ENCODE data around the gene OR10A2. TPM values are rescaled to one million over a fixed set of nuclear protein-coding genes. Genes with fewer than 3 reads are reported as not detected.

Gene OR10A2
- polyA plus RNA-seq, 1 experiment = not detected

DNA sequence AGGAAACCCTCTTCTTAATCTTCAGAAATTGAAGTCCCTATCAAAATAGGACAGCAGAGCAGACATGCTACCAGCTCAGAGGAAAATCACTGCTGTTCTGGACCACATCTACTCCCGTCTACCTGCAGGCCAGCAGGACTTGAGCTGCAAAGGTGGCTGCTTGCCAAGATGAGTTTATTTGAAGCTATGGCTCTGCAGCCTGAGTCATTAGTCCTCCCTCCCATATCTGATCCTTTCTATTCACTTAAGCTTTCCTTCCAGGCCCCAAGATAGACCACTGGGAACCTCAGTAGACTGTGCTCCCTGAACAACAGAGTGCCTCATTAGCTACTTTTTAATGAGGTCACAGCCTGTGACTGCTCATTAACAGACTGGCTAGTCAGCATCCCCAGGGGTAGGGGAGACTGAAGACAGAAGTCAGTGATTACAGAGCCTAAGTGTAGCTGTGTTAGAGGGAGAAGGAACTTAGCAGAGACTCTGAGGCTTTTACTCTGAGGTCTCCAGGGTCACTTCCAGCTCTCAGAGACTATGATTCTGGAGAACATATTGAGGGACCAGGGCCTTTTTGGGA, 6.8 kb upstream of the OR10A2 start:
- ChIA-PET POLR2A (interaction anchor here (0.6 kb wide), 1 partner anchor 16 kb away, joined by 3 read pairs; no protein-coding TSS in a partner anchor), CTCF (interaction anchor here (1.3 kb wide), 1 partner anchor 44 kb away, joined by 5 read pairs; no protein-coding TSS in a partner anchor)
- Histone ChIP-seq H3K36me3 (ENCODE audit: control insufficient read depth, insufficient read depth, low read length) (no peaks in the 10 kb centered on the region), H3K27me3 (ENCODE audit: control insufficient read depth, insufficient read depth, low read length) (no peaks in the 10 kb centered on the region), H3K4me3 (ENCODE audit: low read depth, low read length) (no peak overlapping the region)
- TF ChIP-seq, protein P1, sequence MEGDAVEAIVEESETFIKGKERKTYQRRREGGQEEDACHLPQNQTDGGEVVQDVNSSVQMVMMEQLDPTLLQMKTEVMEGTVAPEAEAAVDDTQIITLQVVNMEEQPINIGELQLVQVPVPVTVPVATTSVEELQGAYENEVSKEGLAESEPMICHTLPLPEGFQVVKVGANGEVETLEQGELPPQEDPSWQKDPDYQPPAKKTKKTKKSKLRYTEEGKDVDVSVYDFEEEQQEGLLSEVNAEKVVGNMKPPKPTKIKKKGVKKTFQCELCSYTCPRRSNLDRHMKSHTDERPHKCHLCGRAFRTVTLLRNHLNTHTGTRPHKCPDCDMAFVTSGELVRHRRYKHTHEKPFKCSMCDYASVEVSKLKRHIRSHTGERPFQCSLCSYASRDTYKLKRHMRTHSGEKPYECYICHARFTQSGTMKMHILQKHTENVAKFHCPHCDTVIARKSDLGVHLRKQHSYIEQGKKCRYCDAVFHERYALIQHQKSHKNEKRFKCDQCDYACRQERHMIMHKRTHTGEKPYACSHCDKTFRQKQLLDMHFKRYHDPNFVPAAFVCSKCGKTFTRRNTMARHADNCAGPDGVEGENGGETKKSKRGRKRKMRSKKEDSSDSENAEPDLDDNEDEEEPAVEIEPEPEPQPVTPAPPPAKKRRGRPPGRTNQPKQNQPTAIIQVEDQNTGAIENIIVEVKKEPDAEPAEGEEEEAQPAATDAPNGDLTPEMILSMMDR (IDR thresholded peaks at IDR 0.05; ENCODE audit: insufficient read depth, low read depth, low read length) = no peak
- DNase-seq (ENCODE audit: low read depth) = no peak

DNA sequence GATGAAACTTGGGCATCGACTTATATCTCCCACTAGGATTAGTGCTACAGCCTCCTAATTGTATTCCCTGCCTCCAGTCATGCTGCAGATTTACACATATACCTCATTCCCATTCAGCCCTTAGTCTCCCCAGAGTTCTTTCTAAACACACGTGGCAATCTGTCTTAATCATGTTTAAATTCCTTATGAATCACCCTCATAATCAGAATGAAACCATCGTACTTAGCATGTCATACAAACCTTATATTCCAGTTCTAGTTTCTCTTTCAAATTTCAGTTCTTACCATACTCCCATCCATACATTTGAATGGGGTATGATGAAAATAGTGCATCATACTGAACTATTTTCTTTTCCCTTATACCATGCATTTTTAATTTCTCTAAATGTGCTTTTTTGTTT, 6.0 kb upstream of the OR10A2 start:
- ChIA-PET POLR2A (no interaction called here), CTCF (no interaction called here)
- DNase-seq (ENCODE audit: low read depth) = no peak
- Histone ChIP-seq H3K27me3 (ENCODE audit: control insufficient read depth, insufficient read depth, low read length) (no peaks in the 10 kb centered on the region), H3K4me3 (ENCODE audit: low read depth, low read length) (no peak overlapping the region), H3K36me3 (ENCODE audit: control insufficient read depth, insufficient read depth, low read length) (no peaks in the 10 kb centered on the region)
- TF ChIP-seq, protein P1 (IDR thresholded peaks at IDR 0.05; ENCODE audit: insufficient read depth, low read depth, low read length) = no peak

DNA sequence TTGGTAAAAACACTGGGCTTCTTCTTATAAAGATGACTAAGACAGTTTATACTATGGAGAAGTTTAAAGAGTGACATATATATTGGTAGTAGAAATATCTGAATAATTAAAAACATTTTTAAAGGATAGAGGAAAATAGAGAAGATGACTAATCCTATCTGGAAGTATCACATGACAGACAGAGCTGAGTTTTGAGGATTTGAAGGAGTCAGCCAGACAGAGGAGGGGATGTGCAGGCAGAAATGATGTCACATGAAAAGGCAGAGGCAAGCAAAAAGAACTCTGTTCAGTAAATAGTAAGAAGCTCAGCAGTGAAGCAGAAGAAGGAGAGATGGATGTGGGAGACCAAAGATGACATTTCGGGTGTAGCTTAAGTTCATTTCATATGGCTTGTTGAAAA, 1.6 kb downstream of the OR10A2 start:
- H3K4me3 ChIP-seq (ENCODE audit: low read depth, low read length) = no peak overlapping the region
- CTCF ChIA-PET = interaction anchor here (0.6 to 1.1 kb wide), 3 partner anchors 52 to 205 kb away, joined by 3 to 4 read pairs (median 4); no protein-coding TSS in a partner anchor
- TF ChIP-seq, protein P1 (IDR thresholded peaks at IDR 0.05; ENCODE audit: insufficient read depth, low read depth, low read length) = no peak
- H3K27me3 ChIP-seq (ENCODE audit: control insufficient read depth, insufficient read depth, low read length) = no peaks in the 10 kb centered on the region
- H3K36me3 ChIP-seq (ENCODE audit: control insufficient read depth, insufficient read depth, low read length) = no peaks in the 10 kb centered on the region
- POLR2A ChIA-PET = no interaction called here
- DNase-seq (ENCODE audit: low read depth) = no peak

DNA sequence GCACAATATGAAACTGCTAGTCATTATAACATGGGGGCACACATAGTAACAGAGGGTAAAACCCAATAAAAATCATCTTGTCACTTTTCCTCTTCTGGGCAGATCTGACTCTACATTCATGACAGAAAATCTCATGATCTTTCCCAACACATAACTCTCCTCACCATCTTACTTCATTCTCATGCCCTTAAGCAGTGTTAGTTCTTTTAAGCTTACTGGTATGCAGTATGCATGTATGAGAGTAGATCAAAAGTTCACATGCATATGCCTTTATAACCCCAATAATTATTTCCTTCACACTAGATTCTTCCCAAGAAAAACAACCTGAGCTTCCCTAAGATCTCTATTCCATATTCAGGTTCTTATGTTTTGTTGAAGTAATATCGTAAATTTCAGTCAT, 8.4 kb downstream of the OR10A2 start:
- Histone ChIP-seq H3K27me3 (ENCODE audit: control insufficient read depth, insufficient read depth, low read length) (no peaks in the 10 kb centered on the region), H3K36me3 (ENCODE audit: control insufficient read depth, insufficient read depth, low read length) (no peaks in the 10 kb centered on the region), H3K4me3 (ENCODE audit: low read depth, low read length) (no peak overlapping the region)
- CTCF ChIA-PET = interaction anchor here (1.0 to 1.3 kb wide), 3 partner anchors 9 to 59 kb away, joined by 3 to 4 read pairs (median 3); no protein-coding TSS in a partner anchor
- DNase-seq (ENCODE audit: low read depth) = no peak
- TF ChIP-seq, protein P1 (IDR thresholded peaks at IDR 0.05; ENCODE audit: insufficient read depth, low read depth, low read length) = no peak
- POLR2A ChIA-PET = no interaction called here

DNA sequence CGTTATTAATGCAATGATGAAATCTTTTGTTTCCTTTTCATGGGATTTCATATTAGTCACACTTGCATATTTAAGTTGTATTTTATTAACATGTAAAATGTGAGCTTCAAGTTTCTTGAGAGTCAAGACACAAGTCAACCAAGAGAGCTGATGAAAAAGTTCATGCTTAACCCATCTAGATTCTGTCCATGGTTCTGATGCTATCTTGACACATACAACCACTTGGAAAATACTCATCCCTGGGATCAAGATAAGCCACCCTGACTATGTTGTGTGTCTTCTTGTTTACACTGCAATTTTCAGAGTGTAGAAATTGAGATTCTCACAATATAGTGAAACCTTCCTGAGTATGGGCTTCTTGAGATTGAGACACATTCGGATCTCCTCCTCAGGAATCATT, 12.9 kb downstream of the OR10A2 start:
- no peak overlapping the region for H3K4me3 ChIP-seq (ENCODE audit: low read depth, low read length)
- TF ChIP-seq, protein P1 (IDR thresholded peaks at IDR 0.05; ENCODE audit: insufficient read depth, low read depth, low read length) = no peak
- DNase-seq (ENCODE audit: low read depth) = no peak
- no peaks in the 10 kb centered on the region for H3K27me3 ChIP-seq (ENCODE audit: control insufficient read depth, insufficient read depth, low read length)
- ChIA-PET POLR2A (no interaction called here), CTCF (no interaction called here)
- H3K36me3 ChIP-seq (ENCODE audit: control insufficient read depth, insufficient read depth, low read length) = no peaks in the 10 kb centered on the region
